ENCODE results near the gene DCST2. TPM values are rescaled to one million over a fixed set of nuclear protein-coding genes. Genes with fewer than 3 reads are reported as not detected.

Gene DCST2
- total and polyA plus RNA-seq, 2 donors (not counting 3 experiments of a cell fraction or from before 2014, with no cell fraction given) = 0.29 to 0.51 TPM

- H3K4me3 ChIP-seq (replicated peaks in 1 of 3; ENCODE audit: insufficient read depth in 1 of 3, low read depth in 1 of 3, low read length in 3 of 3) = no peak overlapping the region
- no peak for DNase-seq (ENCODE audit: low read depth, low spot score)
- no peak overlapping the region for H2AFZ ChIP-seq (ENCODE audit: low read depth, low read length)
- dilution Hi-C loops (cut with MboI; ENCODE audit: extremely low pct_ligation_motif_present, low sequenced_read_pairs) = no loop called here
- H3K27me3 ChIP-seq (ENCODE audit: control insufficient read depth in 2 of 2, insufficient read depth in 2 of 2, low read length in 2 of 2) = no peaks in the 10 kb centered on the region
- no peaks in the 10 kb centered on the region for H3K9me3 ChIP-seq (replicated peaks; ENCODE audit: control insufficient read depth, insufficient read depth, low read length)
- no peaks in the 10 kb centered on the region for H3K9me1 ChIP-seq (replicated peaks; ENCODE audit: control insufficient read depth, extremely low read depth, insufficient read depth, low read length)
- no peak overlapping the region for H3K9ac ChIP-seq (replicated peaks; ENCODE audit: extremely low read depth, insufficient read depth, low read length)
- POLR2A ChIA-PET = interaction anchor here (1.0 kb wide), 1 partner anchor 16 kb away, joined by 3 read pairs; no protein-coding TSS in a partner anchor
- intact Hi-C loops (cut with micrococcal nuclease) = no loop called here
- TF ChIP-seq MYC (IDR thresholded peaks at IDR 0.05; ENCODE audit: low read depth, low read length) = no peak
- TF ChIP-seq FOS (IDR thresholded peaks at IDR 0.05; ENCODE audit: borderline replicate concordance, insufficient read depth, low read length) = no peak
- TF ChIP-seq POLR2A (IDR thresholded peaks at IDR 0.05; ENCODE audit: low read depth, low read length) = peak; percentile 22
- no peak for TF ChIP-seq POLR2AphosphoS5 (IDR thresholded peaks at IDR 0.05; ENCODE audit: insufficient read depth, low read depth, low read length)
- CTCF ChIA-PET = interaction anchor here (1.1 kb wide), 1 partner anchor 10 kb away, joined by 3 read pairs; no protein-coding TSS in a partner anchor
- H3K36me3 ChIP-seq (ENCODE audit: control insufficient read depth in 2 of 2, extremely low read depth in 1 of 2, insufficient read depth in 2 of 2, low read length in 2 of 2) = peaks cover 3 to 24% of the 10 kb centered on the region in 2 experiments
- peaks cover 10% of the 10 kb centered on the region for H3K79me2 ChIP-seq (ENCODE audit: control insufficient read depth, insufficient read depth, low read length)
- H3K4me1 ChIP-seq (ENCODE audit: control insufficient read depth, extremely low read depth, insufficient read depth, low read length) = peaks cover 2% of the 10 kb centered on the region
- H3K4me2 ChIP-seq (ENCODE audit: insufficient read depth, low read length) = no peak overlapping the region
- no peak for FAIRE-seq
- BruUV-seq (replicated peaks) = no TSS peak
- no peaks in the 10 kb centered on the region for H4K20me1 ChIP-seq (replicated peaks; ENCODE audit: control insufficient read depth, extremely low read depth, insufficient read depth, low read length)
- H3K27ac ChIP-seq (ENCODE audit: insufficient read depth, low read depth, low read length) = no peak overlapping the region
These were observed 44.3 kb downstream of the DCST2 start for GRCh38 chr1:154989195-154989860.

GRCh38 chr1:154988058-154988954 lies 45.3 kb downstream of the DCST2 start:
- no peak for DNase-seq (ENCODE audit: low read depth, low spot score)
- H2AFZ ChIP-seq (ENCODE audit: low read depth, low read length) = no peak overlapping the region
- ChIA-PET POLR2A (interaction anchor here (1.0 kb wide), 1 partner anchor 15 kb away, joined by 3 read pairs; no protein-coding TSS in a partner anchor), CTCF (interaction anchor here (1.1 to 2.3 kb wide), 6 partner anchors 10 to 29 kb away, joined by 3 to 10 read pairs (median 5); partner anchors contain the start of genes CKS1B, PYGO2 and SHC1)
- dilution Hi-C loops (cut with MboI; ENCODE audit: extremely low pct_ligation_motif_present, low sequenced_read_pairs) (no loop called here), intact Hi-C loops (cut with micrococcal nuclease) (no loop called here)
- no peaks in the 10 kb centered on the region for H3K9me3 ChIP-seq (replicated peaks; ENCODE audit: control insufficient read depth, insufficient read depth, low read length)
- H3K4me3 ChIP-seq (replicated peaks in 1 of 3; ENCODE audit: insufficient read depth in 1 of 3, low read depth in 1 of 3, low read length in 3 of 3) = no peak overlapping the region
- H3K4me1 ChIP-seq (ENCODE audit: control insufficient read depth, extremely low read depth, insufficient read depth, low read length) = peaks cover 7% of the 10 kb centered on the region
- H3K4me2 ChIP-seq (ENCODE audit: insufficient read depth, low read length) = no peak overlapping the region
- H3K79me2 ChIP-seq (ENCODE audit: control insufficient read depth, insufficient read depth, low read length) = peaks cover 18% of the 10 kb centered on the region
- no peak for FAIRE-seq
- H3K9ac ChIP-seq (replicated peaks; ENCODE audit: extremely low read depth, insufficient read depth, low read length) = no peak overlapping the region
- no peaks in the 10 kb centered on the region for H3K27me3 ChIP-seq (ENCODE audit: control insufficient read depth in 2 of 2, insufficient read depth in 2 of 2, low read length in 2 of 2)
- H3K9me1 ChIP-seq (replicated peaks; ENCODE audit: control insufficient read depth, extremely low read depth, insufficient read depth, low read length) = no peaks in the 10 kb centered on the region
- no peaks in the 10 kb centered on the region for H4K20me1 ChIP-seq (replicated peaks; ENCODE audit: control insufficient read depth, extremely low read depth, insufficient read depth, low read length)
- BruUV-seq (replicated peaks) = no TSS peak
- no peak overlapping the region for H3K27ac ChIP-seq (ENCODE audit: insufficient read depth, low read depth, low read length)
- TF ChIP-seq JUN (IDR thresholded peaks at IDR 0.05; ENCODE audit: borderline replicate concordance, insufficient read depth, insufficient read length, low read depth) = no peak
- TF ChIP-seq EZH2 (IDR thresholded peaks at IDR 0.05; ENCODE audit: borderline replicate concordance, low read depth, low read length, severe bottlenecking) = no peak
- TF ChIP-seq, protein P1, sequence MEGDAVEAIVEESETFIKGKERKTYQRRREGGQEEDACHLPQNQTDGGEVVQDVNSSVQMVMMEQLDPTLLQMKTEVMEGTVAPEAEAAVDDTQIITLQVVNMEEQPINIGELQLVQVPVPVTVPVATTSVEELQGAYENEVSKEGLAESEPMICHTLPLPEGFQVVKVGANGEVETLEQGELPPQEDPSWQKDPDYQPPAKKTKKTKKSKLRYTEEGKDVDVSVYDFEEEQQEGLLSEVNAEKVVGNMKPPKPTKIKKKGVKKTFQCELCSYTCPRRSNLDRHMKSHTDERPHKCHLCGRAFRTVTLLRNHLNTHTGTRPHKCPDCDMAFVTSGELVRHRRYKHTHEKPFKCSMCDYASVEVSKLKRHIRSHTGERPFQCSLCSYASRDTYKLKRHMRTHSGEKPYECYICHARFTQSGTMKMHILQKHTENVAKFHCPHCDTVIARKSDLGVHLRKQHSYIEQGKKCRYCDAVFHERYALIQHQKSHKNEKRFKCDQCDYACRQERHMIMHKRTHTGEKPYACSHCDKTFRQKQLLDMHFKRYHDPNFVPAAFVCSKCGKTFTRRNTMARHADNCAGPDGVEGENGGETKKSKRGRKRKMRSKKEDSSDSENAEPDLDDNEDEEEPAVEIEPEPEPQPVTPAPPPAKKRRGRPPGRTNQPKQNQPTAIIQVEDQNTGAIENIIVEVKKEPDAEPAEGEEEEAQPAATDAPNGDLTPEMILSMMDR (IDR thresholded peaks at IDR 0.05; ENCODE audit: extremely low read depth in 1 of 2, insufficient read depth in 1 of 2, low read depth in 1 of 2, low read length in 2 of 2) = no peak
- no peak for TF ChIP-seq FOS (IDR thresholded peaks at IDR 0.05; ENCODE audit: borderline replicate concordance, insufficient read depth, low read length)
- TF ChIP-seq GATA2 (IDR thresholded peaks at IDR 0.05; ENCODE audit: insufficient read depth, insufficient read length, low read depth, low read length) = no peak
- no peak for TF ChIP-seq POLR2A (IDR thresholded peaks at IDR 0.05; ENCODE audit: low read depth, low read length)
- TF ChIP-seq POLR2AphosphoS5 (IDR thresholded peaks at IDR 0.05; ENCODE audit: insufficient read depth, low read depth, low read length) = no peak
- TF ChIP-seq, protein P2, sequence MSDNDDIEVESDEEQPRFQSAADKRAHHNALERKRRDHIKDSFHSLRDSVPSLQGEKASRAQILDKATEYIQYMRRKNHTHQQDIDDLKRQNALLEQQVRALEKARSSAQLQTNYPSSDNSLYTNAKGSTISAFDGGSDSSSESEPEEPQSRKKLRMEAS (IDR thresholded peaks at IDR 0.05; ENCODE audit: insufficient read depth, insufficient read length) = no peak
- TF ChIP-seq MYC (IDR thresholded peaks at IDR 0.05; ENCODE audit: low read depth, low read length) = no peak
- H3K36me3 ChIP-seq (ENCODE audit: control insufficient read depth in 2 of 2, extremely low read depth in 1 of 2, insufficient read depth in 2 of 2, low read length in 2 of 2) = peaks cover 3 to 24% of the 10 kb centered on the region in 2 experiments

All from endothelial cell of umbilical vein (primary cell).